HCT116 (cell line): ENCODE results near the gene TRDMT1. TPM values are rescaled to one million over a fixed set of nuclear protein-coding genes. Genes with fewer than 3 reads are reported as not detected.

Source experiments
- ATAC-seq: fragments of 200-7000 bp; cut with Tn5 transposase; 2 replicates; pipeline ENCODE4 v1.9.1; 2020; ENCODE audit warnings: mild to moderate bottlenecking, moderate library complexity
- BruUV-seq: library from RNA; stranded (reverse); fragments of 400-500 nt; replicated peaks from 2 replicates; lab custom pipeline; 2021; lab: Mats Ljungman, UMichigan
- CTCF ChIA-PET: fragments of 300-600 bp; sonication (Branson Sonifier 250); formaldehyde crosslinking; loops from one replicate; lab custom pipeline; 2021; ENCODE audit warnings: antibody characterized with exemption; lab: Charles Lee
- POLR2A ChIA-PET: fragments of 300-600, 350-600 bp; sonication (Branson Sonifier 250); formaldehyde crosslinking; loops from one replicate; lab custom pipeline; 2021; ENCODE audit warnings: antibody characterized with exemption; lab: Charles Lee
- RAD21 ChIA-PET, 2 experiments: fragments of 300-600 bp; sonication (Branson Sonifier 250); formaldehyde crosslinking; loops; one replicate each; lab custom pipeline; 2023; ENCODE audit warnings: low total read pairs in 2 of 2; ENCODE audit not compliant: uncharacterized antibody in 2 of 2, unreplicated experiment in 2 of 2, low non-redundant PET in 1 of 2; lab: Charles Lee
- DNase-seq: peaks from one replicate; pipeline ENCODE4 v3.0.0-alpha.2; 2010; ENCODE audit warnings: low read depth, low spot score
- H2AFZ ChIP-seq: fragments of 200-600 bp; shearing (Covaris generic), sonication (generic); 2 replicates; pipeline ENCODE4 v1.6.1; 2017; ENCODE audit warnings: low read depth, mixed run types, mixed read lengths, antibody characterized with exemption, low read length; ENCODE audit not compliant: poor library complexity, severe bottlenecking
- H3K27ac ChIP-seq: 2 replicates; pipeline ENCODE4 v1.5.1; 2012; ENCODE audit warnings: low read depth, low read length
- H3K27me3 ChIP-seq: fragments of 200-600 bp; sonication (generic); 2 replicates; pipeline ENCODE4 v1.6.1; 2016; ENCODE audit warnings: mixed run types, low read length, mixed read lengths; ENCODE audit not compliant: insufficient read depth
- H3K36me3 ChIP-seq, 2 experiments: fragments of 200-500 bp in 1 of 2; fragments of 200-600 bp in 1 of 2; sonication (Bioruptor generic) in 1 of 2; sonication (generic) in 1 of 2; 2 replicates each; pipeline versions ENCODE4 v1.5.1 to v1.6.1; 2014 to 2016; ENCODE audit warnings: low read length in 2 of 2, inconsistent platforms in 1 of 2, mixed read lengths in 1 of 2, mixed run types in 1 of 2; ENCODE audit not compliant: insufficient read depth in 2 of 2, control insufficient read depth in 1 of 2
- H3K4me1 ChIP-seq, 2 experiments: fragments of 200-600 bp in 1 of 2; sonication (generic) in 1 of 2; 2 replicates each; pipeline versions ENCODE4 v1.5.1 to v1.6.1; 2012 to 2017; ENCODE audit warnings: low read length in 2 of 2, inconsistent platforms in 1 of 2, mild to moderate bottlenecking in 1 of 2, mixed read lengths in 1 of 2, mixed run types in 1 of 2, moderate library complexity in 1 of 2; ENCODE audit not compliant: insufficient read depth in 2 of 2, control insufficient read depth in 1 of 2
- H3K4me2 ChIP-seq: fragments of 200-600 bp; sonication (generic); 2 replicates; pipeline ENCODE4 v1.6.1; 2017; ENCODE audit warnings: mixed run types, low read length, mixed read lengths
- H3K4me3 ChIP-seq, 2 experiments: fragments of 200-600 bp in 1 of 2; sonication (generic) in 1 of 2; replicated peaks in 1 of 2; 2 replicates each; pipeline ENCODE4 v1.5.1; 2011 to 2016; ENCODE audit warnings: low read length in 2 of 2, control low read depth in 1 of 2, low read depth in 1 of 2, mild to moderate bottlenecking in 1 of 2, mixed read lengths in 1 of 2, mixed run types in 1 of 2
- H3K79me2 ChIP-seq: fragments of 200-600 bp; sonication (generic); 2 replicates; pipeline ENCODE4 v1.6.1; 2017; ENCODE audit warnings: mild to moderate bottlenecking, mixed run types, low read length, moderate library complexity, mixed read lengths; ENCODE audit not compliant: insufficient read depth
- H3K9ac ChIP-seq: fragments of 200-600 bp; sonication (generic); 2 replicates; pipeline ENCODE4 v1.6.1; 2016; ENCODE audit warnings: low read length, mixed read lengths
- H3K9me2 ChIP-seq: fragments of 200-600 bp; sonication (generic), shearing (Covaris generic); 2 replicates; pipeline ENCODE4 v1.6.1; 2017; ENCODE audit warnings: mixed run types, mild to moderate bottlenecking, moderate library complexity; ENCODE audit not compliant: insufficient read depth
- H3K9me3 ChIP-seq, 2 experiments: fragments of 200-500 bp in 1 of 2; fragments of 200-600 bp in 1 of 2; sonication (Bioruptor generic) in 1 of 2; sonication (generic) in 1 of 2; 2 replicates each; pipeline ENCODE4 v1.6.1; 2014 to 2017; ENCODE audit warnings: low read length in 2 of 2, mixed read lengths in 2 of 2, inconsistent platforms in 1 of 2, low read depth in 1 of 2, mild to moderate bottlenecking in 1 of 2, mixed run types in 1 of 2, moderate library complexity in 1 of 2; ENCODE audit not compliant: control insufficient read depth in 1 of 2, insufficient read depth in 1 of 2
- H4K20me1 ChIP-seq: fragments of 200-600 bp; sonication (generic), shearing (Covaris generic); 2 replicates; pipeline ENCODE4 v1.6.1; 2017; ENCODE audit warnings: mixed run types, mild to moderate bottlenecking, moderate library complexity; ENCODE audit not compliant: insufficient read depth
- ATF3 ChIP-seq: IDR thresholded peaks from 2 replicates; pipeline ENCODE4 v1.6.1; 2012
- CBX3 ChIP-seq: IDR thresholded peaks from 2 replicates; pipeline ENCODE4 v1.6.1; 2012; ENCODE audit warnings: low read depth
- CEBPB ChIP-seq: IDR thresholded peaks from 2 replicates; pipeline ENCODE4 v1.6.1; 2012; ENCODE audit warnings: low read depth
- EGR1 ChIP-seq: IDR thresholded peaks from 2 replicates; pipeline ENCODE4 v1.6.1; 2012; ENCODE audit warnings: low read depth
- ELF1 ChIP-seq: IDR thresholded peaks from 2 replicates; pipeline ENCODE4 v1.6.1; 2012; ENCODE audit warnings: low read depth, borderline replicate concordance
- EZH2 ChIP-seq: fragments of 200-600 bp; sonication (generic); IDR thresholded peaks from 2 replicates; pipeline ENCODE4 v1.6.1; 2017; ENCODE audit warnings: antibody characterized with exemption, mixed run types
- EZH2phosphoT487 ChIP-seq: fragments of 200-600 bp; IDR thresholded peaks from 2 replicates; pipeline ENCODE4 v1.6.1; 2018; ENCODE audit warnings: antibody characterized with exemption, borderline replicate concordance
- FOSL1 ChIP-seq: IDR thresholded peaks from 2 replicates; pipeline ENCODE4 v1.6.1; 2012; ENCODE audit warnings: low read depth
- JUND ChIP-seq: IDR thresholded peaks from 2 replicates; pipeline ENCODE4 v1.6.1; 2012
- MAX ChIP-seq: IDR thresholded peaks from 2 replicates; pipeline ENCODE4 v1.6.1; 2012
- REST ChIP-seq: IDR thresholded peaks from 2 replicates; pipeline ENCODE4 v1.6.1; 2012; ENCODE audit warnings: low read depth
- SIN3A ChIP-seq: IDR thresholded peaks from 2 replicates; pipeline ENCODE4 v1.6.1; 2012; ENCODE audit warnings: low read depth
- SRF ChIP-seq: IDR thresholded peaks from 2 replicates; pipeline ENCODE4 v1.6.1; 2012; ENCODE audit warnings: low read depth
- ZBTB33 ChIP-seq: IDR thresholded peaks from 2 replicates; pipeline ENCODE4 v1.6.1; 2011; ENCODE audit warnings: mild to moderate bottlenecking, low read length, moderate library complexity; ENCODE audit not compliant: insufficient replicate concordance; ENCODE audit errors: extremely low read depth
- ZFX ChIP-seq: fragments of 450-650 bp; IDR thresholded peaks from 2 replicates; pipeline ENCODE4 v1.6.1; 2017
- ZNF274 ChIP-seq: fragments of 200-500 bp; sonication (Bioruptor generic); IDR thresholded peaks from 2 replicates; pipeline ENCODE4 v1.6.1; 2014; ENCODE audit warnings: mild to moderate bottlenecking, low read depth, low read length, inconsistent platforms
- intact Hi-C: fragments of 100-400 bp; cut with micrococcal nuclease; formaldehyde crosslinking; loops from 2 replicates; pipeline ENCODE4 v1.10.0; 2022
- total RNA-seq: library from RNA; stranded (reverse); gene quantifications from one replicate; pipeline ENCODE4 v1.2.1, GENCODE V29; 2021; ENCODE audit not compliant: unreplicated experiment

Gene TRDMT1
- total RNA-seq, 1 experiment from 2014 or later, result 8.6 TPM

GRCh38 chr10:17195083-17195482, 6.4 kb downstream of the TRDMT1 start:
- Histone ChIP-seq H3K4me3 (no peak overlapping the region), H3K4me1 (peaks cover 3 to 5% of the 10 kb centered on the region in 2 experiments), H2AFZ (no peak overlapping the region), H3K9ac (no peak overlapping the region), H3K27ac (no peak overlapping the region), H3K9me2 (no peaks in the 10 kb centered on the region), H3K9me3 (no peaks in the 10 kb centered on the region), H4K20me1 (no peaks in the 10 kb centered on the region), H3K79me2 (no peaks in the 10 kb centered on the region; the same call in 1 of the 2 replicates), H3K4me2 (no peak overlapping the region), H3K36me3 (no peaks in the 10 kb centered on the region), H3K27me3 (no peaks in the 10 kb centered on the region)
- BruUV-seq, result no TSS peak
- no peak for ATAC-seq
- ChIA-PET CTCF (no interaction called here), POLR2A (no interaction called here), RAD21 (no interaction called here)
- TF ChIP-seq ELF1, result no peak
- no peak for TF ChIP-seq ZNF274
- TF ChIP-seq CBX3, result no peak
- TF ChIP-seq EZH2, result no peak
- no peak for TF ChIP-seq ZBTB33
- TF ChIP-seq EZH2phosphoT487, result no peak
- TF ChIP-seq MAX, result no peak
- no peak for TF ChIP-seq EGR1
- TF ChIP-seq SRF, result no peak
- no peak for TF ChIP-seq SIN3A
- TF ChIP-seq ZFX, result no peak
- TF ChIP-seq CEBPB, result no peak
- no peak for TF ChIP-seq REST
- TF ChIP-seq ATF3, result no peak
- no peak for TF ChIP-seq FOSL1
- no peak for TF ChIP-seq JUND
- intact Hi-C loops, result no loop called here
- no peak for DNase-seq
